GM21526 (cell line): Measurements from ENCODE around the gene SDC3.
"Not testable (repeated sequence)": the region's sequence is repeated elsewhere in the genome, so short reads cannot be mapped to it uniquely, and the experiment has no call there.

ENCODE experiments used
- ATAC-seq: cut with Tn5 transposase; IDR thresholded peaks from one replicate; pipeline ENCODE4 v1.9.1; 2021; ENCODE audit warnings: moderate library complexity; ENCODE audit not compliant: unreplicated experiment, low FRiP score

Gene SDC3

GRCh38 chr1:30878559-30878958 is 30.0 kb downstream of the SDC3 start:
- ATAC-seq, result no peak

- no peak for ATAC-seq
Measured at GRCh38 chr1:30878016-30878415, 30.5 kb downstream of the SDC3 start.

- no peak for ATAC-seq
Measured at GRCh38 chr1:30877205-30877912, 31.2 kb downstream of the SDC3 start.

GRCh38 chr1:30876451-30877204 is 31.9 kb downstream of the SDC3 start:
- no peak for ATAC-seq

- no peak for ATAC-seq
Measured at GRCh38 chr1:30875916-30876315, 32.6 kb downstream of the SDC3 start.

GRCh38 chr1:30875197-30875596 is 33.4 kb downstream of the SDC3 start:
- ATAC-seq, result no peak

- ATAC-seq, result no peak
Measured at GRCh38 chr1:30874176-30874575, 34.4 kb downstream of the SDC3 start.

- ATAC-seq, result no peak
Measured at GRCh38 chr1:30872948-30873263, 35.7 kb downstream of the SDC3 start.

GRCh38 chr1:30872033-30872947 is 36.3 kb downstream of the SDC3 start:
- ATAC-seq, result no peak

GRCh38 chr1:30871276-30871871 is 37.2 kb downstream of the SDC3 start:
- no peak for ATAC-seq

GRCh38 chr1:30870656-30871055 is 37.9 kb downstream of the SDC3 start:
- no peak for ATAC-seq

GRCh38 chr1:30870035-30870434 is 38.5 kb downstream of the SDC3 start:
- no peak for ATAC-seq

GRCh38 chr1:30868833-30869435 is 39.6 kb downstream of the SDC3 start:
- ATAC-seq, result no peak

GRCh38 chr1:30868057-30868456 is 40.5 kb downstream of the SDC3 start:
- ATAC-seq, result not testable (repeated sequence)

- ATAC-seq, result no peak
Measured at GRCh38 chr1:30867537-30867936, 41.0 kb downstream of the SDC3 start.

- no peak for ATAC-seq
Measured at GRCh38 chr1:30866594-30866993, 42.0 kb downstream of the SDC3 start.

- no peak for ATAC-seq
Measured at GRCh38 chr1:30864681-30865080, 43.9 kb downstream of the SDC3 start.

GRCh38 chr1:30863858-30864604 is 44.5 kb downstream of the SDC3 start:
- no peak for ATAC-seq

GRCh38 chr1:30860320-30860652 is 48.3 kb downstream of the SDC3 start:
- ATAC-seq, result no peak

- no peak for ATAC-seq
Measured at GRCh38 chr1:30857964-30858363, 50.6 kb downstream of the SDC3 start.
